AG04450 (cell line): ENCODE measurements around the gene HK3. TPM values are rescaled to one million over a fixed set of nuclear protein-coding genes. Genes with fewer than 3 reads are reported as not detected.

ENCODE experiments used
- CTCF ChIA-PET: fragments of 300-600, 350-600 bp; formaldehyde crosslinking; extraction: SDS; loops from one replicate; lab custom pipeline; 2022; ENCODE audit warnings: antibody characterized with exemption, inconsistent platforms; lab: Charles Lee
- POLR2A ChIA-PET: fragments of 350-600 bp; formaldehyde crosslinking; extraction: SDS; loops from one replicate; lab custom pipeline; 2021; ENCODE audit warnings: antibody characterized with exemption, inconsistent platforms; lab: Yijun Ruan, JAX
- DNase-seq: peaks from one replicate; pipeline ENCODE4 v3.0.0-alpha.2; 2011; ENCODE audit warnings: low read depth, low spot score
- H3K27ac ChIP-seq: one replicate; pipeline ENCODE4 v1.5.1; 2012; ENCODE audit warnings: low read depth, low read length, control low read depth
- H3K27me3 ChIP-seq: one replicate; pipeline ENCODE4 v1.6.0; 2012; ENCODE audit warnings: low read length; ENCODE audit not compliant: control insufficient read depth, insufficient read depth
- H3K4me3 ChIP-seq: 2 replicates; pipeline ENCODE4 v1.5.1; 2011; ENCODE audit warnings: mild to moderate bottlenecking, low read depth, low read length, control low read depth
- H3K9me3 ChIP-seq: 2 replicates; pipeline ENCODE4 v1.5.1; 2012; ENCODE audit warnings: low read length; ENCODE audit not compliant: control insufficient read depth, insufficient read depth
- polyA plus RNA-seq: library from polyadenylated mRNA; depleted of rRNA; stranded (reverse); fragments of >200 nt; gene quantifications from 2 replicates; pipeline ENCODE4 v1.2.3, GENCODE V29; 2011
- TF ChIP-seq, protein P1 (sequence below): IDR thresholded peaks from 2 replicates; pipeline ENCODE4 v1.5.1; 2011; ENCODE audit warnings: low read depth, low read length, control low read depth, inconsistent platforms

The HK3 gene
- polyA plus RNA-seq, 1 experiment: not detected

DNA sequence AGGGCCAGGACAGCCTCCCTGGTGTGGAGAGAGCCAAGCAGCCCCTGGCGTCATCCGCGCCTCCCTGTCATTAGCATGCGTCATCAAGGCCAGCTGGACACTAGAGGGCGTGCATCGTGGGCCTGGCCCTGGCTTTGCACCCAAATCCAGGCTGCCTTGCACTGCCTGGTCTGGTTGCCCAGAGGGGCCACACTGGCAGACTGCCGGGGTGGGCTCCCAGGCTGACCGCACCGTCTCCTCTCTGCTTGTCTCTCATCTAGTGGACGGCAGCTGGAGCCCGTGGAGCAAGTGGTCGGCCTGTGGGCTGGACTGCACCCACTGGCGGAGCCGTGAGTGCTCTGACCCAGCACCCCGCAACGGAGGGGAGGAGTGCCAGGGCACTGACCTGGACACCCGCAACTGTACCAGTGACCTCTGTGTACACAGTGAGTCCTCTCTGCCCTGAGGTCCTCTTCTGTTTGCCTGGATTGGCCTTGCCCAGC is 29.0 kb downstream of the HK3 start:
- H3K27ac ChIP-seq: no peak overlapping the region
- peaks cover 43% of the 10 kb centered on the region for H3K27me3 ChIP-seq
- ChIA-PET CTCF (interaction anchor here (0.9 kb wide), 1 partner anchor 194 kb away, joined by 3 read pairs; no protein-coding TSS in a partner anchor), POLR2A (no interaction called here)
- H3K4me3 ChIP-seq: no peak overlapping the region
- DNase-seq: peak; percentile 3
- no peaks in the 10 kb centered on the region; the same call in 1 of the 2 replicates for H3K9me3 ChIP-seq
- TF ChIP-seq, protein P1, sequence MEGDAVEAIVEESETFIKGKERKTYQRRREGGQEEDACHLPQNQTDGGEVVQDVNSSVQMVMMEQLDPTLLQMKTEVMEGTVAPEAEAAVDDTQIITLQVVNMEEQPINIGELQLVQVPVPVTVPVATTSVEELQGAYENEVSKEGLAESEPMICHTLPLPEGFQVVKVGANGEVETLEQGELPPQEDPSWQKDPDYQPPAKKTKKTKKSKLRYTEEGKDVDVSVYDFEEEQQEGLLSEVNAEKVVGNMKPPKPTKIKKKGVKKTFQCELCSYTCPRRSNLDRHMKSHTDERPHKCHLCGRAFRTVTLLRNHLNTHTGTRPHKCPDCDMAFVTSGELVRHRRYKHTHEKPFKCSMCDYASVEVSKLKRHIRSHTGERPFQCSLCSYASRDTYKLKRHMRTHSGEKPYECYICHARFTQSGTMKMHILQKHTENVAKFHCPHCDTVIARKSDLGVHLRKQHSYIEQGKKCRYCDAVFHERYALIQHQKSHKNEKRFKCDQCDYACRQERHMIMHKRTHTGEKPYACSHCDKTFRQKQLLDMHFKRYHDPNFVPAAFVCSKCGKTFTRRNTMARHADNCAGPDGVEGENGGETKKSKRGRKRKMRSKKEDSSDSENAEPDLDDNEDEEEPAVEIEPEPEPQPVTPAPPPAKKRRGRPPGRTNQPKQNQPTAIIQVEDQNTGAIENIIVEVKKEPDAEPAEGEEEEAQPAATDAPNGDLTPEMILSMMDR: peak; percentile 36

DNA sequence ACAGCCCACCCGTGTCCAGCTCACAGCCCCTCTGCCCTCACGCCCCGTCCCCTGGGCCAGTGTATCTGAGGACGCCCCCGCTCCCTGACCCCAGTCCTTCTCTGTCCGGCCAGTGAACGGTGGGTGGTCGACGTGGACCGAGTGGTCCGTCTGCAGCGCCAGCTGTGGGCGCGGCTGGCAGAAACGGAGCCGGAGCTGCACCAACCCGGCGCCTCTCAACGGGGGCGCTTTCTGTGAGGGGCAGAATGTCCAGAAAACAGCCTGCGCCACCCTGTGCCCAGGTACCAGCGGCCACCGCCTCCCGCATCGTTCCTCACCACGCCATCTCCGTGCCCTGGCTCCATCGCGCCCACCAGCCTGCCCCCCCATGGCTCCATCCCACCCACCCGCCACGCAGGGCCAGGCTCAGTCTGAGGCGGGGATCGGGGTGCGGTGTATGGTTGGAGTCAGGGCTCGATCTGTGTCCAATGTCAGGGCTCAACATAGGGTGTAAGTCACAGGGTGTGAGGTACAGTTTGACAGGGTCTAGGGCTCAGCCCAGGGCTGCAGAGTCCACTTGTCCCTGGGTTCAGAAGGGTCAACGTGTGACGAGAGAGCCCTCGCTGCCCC is 29.5 kb downstream of the HK3 start:
- Histone ChIP-seq H3K9me3 (no peaks in the 10 kb centered on the region; the same call in 1 of the 2 replicates), H3K27ac (no peak overlapping the region), H3K4me3 (no peak overlapping the region), H3K27me3 (peaks cover 43% of the 10 kb centered on the region)
- no peak for DNase-seq
- TF ChIP-seq, protein P1: no peak
- POLR2A ChIA-PET: no interaction called here
- CTCF ChIA-PET: no interaction called here

DNA sequence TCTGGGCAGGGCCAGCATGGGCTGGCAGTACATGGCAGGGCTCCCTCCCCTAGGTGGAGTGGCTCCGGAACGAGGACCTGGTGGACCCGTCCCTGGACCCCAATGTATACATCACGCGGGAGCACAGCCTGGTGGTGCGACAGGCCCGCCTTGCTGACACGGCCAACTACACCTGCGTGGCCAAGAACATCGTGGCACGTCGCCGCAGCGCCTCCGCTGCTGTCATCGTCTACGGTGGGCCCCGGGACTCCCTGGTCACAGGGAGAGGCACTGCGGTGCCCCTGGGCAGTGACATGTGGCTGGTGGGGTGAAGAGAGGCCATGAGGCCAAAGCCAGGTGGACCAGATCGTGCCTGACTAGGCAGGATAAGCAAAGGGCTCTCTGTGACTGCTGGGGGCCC is 30.4 kb downstream of the HK3 start:
- POLR2A ChIA-PET: no interaction called here
- CTCF ChIA-PET: no interaction called here
- TF ChIP-seq, protein P1: no peak
- peaks cover 44% of the 10 kb centered on the region for H3K27me3 ChIP-seq
- no peak overlapping the region for H3K4me3 ChIP-seq
- H3K9me3 ChIP-seq: no peaks in the 10 kb centered on the region; the same call in 1 of the 2 replicates
- H3K27ac ChIP-seq: no peak overlapping the region
- no peak for DNase-seq

DNA sequence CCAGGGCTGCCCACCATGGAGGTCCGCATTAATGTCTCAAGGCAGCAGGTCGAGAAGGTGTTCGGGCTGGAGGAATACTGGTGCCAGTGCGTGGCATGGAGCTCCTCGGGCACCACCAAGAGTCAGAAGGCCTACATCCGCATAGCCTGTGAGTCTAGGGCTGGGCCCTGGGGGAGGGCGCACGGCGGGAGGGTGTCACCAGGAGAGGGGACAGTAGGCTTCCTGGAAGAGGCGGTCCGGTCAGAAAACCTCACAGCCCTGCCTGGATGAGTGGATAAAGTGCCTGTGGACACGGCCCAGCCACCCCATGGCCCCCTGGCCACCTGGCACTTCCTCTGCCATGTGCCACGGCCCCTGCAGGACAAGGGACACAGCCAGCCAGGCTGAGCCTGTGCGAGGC is 31.0 kb downstream of the HK3 start:
- H3K27me3 ChIP-seq: peaks cover 44% of the 10 kb centered on the region
- H3K9me3 ChIP-seq: no peaks in the 10 kb centered on the region; the same call in 1 of the 2 replicates
- TF ChIP-seq, protein P1: no peak
- H3K27ac ChIP-seq: no peak overlapping the region
- POLR2A ChIA-PET: no interaction called here
- no peak for DNase-seq
- CTCF ChIA-PET: no interaction called here
- H3K4me3 ChIP-seq: no peak overlapping the region

DNA sequence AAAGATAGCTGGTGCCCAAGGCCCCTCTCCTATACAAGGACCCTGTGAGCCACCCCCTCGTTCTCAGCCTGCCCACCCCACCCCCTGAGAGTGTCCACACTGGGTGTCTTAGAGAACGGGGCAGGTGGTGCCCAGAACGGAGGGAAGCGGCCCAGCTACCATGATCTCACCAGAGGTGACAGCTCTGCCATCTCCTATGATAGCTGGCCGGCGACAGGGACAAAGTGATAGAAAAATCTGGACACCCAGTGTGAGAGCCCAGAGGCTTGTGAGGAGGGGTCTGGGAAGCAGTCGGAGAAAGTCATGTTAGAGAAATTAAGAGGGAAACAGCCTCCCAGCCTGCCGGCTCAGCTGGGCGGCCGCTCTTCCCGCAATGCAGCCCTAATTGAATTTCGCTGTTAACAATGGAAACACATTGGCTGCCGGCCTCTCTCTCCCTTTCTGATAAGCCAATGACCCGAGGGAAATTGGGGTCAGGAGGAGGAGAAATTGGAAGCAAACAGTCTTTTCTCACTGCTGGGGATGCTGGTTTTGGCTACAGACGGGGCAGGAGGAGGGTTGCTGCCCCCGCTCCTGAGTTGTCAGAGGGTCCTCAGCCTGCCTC is 32.3 kb downstream of the HK3 start:
- TF ChIP-seq, protein P1: no peak

More for the DNA sequence above, 32.3 kb downstream of the HK3 start:
- H3K9me3 ChIP-seq: no peaks in the 10 kb centered on the region; the same call in 1 of the 2 replicates
- ChIA-PET CTCF (no interaction called here), POLR2A (no interaction called here)
- no peak overlapping the region for H3K4me3 ChIP-seq
- H3K27ac ChIP-seq: no peak overlapping the region
- peaks cover 52% of the 10 kb centered on the region for H3K27me3 ChIP-seq
- DNase-seq: no peak
